Measurements from ENCODE around the gene RHBDD1. TPM values are rescaled to one million over a fixed set of nuclear protein-coding genes. Genes with fewer than 3 reads are reported as not detected.

Gene RHBDD1
- total RNA-seq (10 to 100 TPM; 43.7 to 81.3 TPM), polyA plus RNA-seq (ENCODE audit: insufficient read length in 2 of 2) (10 to 100 TPM; 16.8 TPM)
- long read RNA-seq, donor 1, result 0 reads
- long read RNA-seq, donor 2, result 0 reads
- long read RNA-seq, donor 3, full-length matches to known transcripts, result 3 of 3 reads
- long read RNA-seq, donor 3, partial matches to known transcripts, result 0 of 3 reads
- long read RNA-seq, donor 3, other reads (novel, unspliced or antisense), result 0 of 3 reads
- long read RNA-seq, donor 4, full-length matches to known transcripts, result 1 of 1 reads
- long read RNA-seq, donor 4, partial matches to known transcripts, result 0 of 1 reads
- long read RNA-seq, donor 4, other reads (novel, unspliced or antisense), result 0 of 1 reads

DNA sequence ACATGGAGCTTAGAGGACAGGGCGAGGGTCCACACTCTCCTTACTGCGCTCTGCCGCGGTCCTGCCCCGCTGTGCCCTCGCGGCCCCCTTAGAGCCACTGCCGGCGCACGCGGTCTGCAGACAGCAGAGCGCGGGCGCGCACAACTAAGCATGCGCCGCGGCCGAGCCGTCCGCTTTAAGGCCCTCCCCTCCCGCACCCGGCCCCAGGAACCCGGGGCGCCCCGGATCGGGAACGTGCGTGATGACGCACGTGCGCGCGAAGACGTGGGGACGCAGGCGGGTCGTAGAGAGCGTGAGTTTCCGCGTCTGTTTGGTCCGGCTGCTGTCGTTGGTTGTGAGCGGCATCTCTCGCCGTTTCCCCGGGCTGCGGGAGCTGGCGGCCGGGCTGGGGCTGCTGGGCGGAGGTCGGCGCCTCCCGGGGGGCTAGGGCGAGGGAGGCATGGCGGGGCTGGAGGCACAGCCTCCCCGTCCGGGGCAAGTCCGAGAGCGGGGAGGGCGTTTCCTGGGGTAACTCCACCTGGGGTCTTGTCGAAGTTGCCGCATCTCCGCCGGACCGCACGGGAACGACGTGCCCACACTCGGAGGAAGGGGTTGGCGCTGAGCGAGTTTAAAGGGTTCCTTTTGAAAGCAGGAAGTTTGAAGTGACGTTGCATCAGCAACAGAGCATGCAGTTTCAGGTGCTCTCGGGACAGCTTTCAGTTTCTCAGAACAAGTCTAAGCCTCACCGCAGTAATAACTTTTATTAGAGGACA is at the start of gene RHBDD1:
TSS of gene RHBDD1 (plus strand) at position 259 of the 752 bp plus-strand sequence. CDS start 28,640 bp downstream, outside the sequence.
- Histone ChIP-seq H3K27me3 (ENCODE audit: control insufficient read depth, insufficient read depth, low read length) (no peaks in the 10 kb centered on the region), H3K4me3 (ENCODE audit: low read depth, low read length) (peak within 1 kb of the TSS; percentile 84), H3K4me1 (ENCODE audit: control insufficient read depth, insufficient read depth, low read length) (peaks cover 11% of the 10 kb centered on the region), H3K27ac (ENCODE audit: low read depth, low read length) (peak within 1 kb of the TSS; percentile 89), H3K36me3 (ENCODE audit: control insufficient read depth, insufficient read depth, low read length) (no peaks in the 10 kb centered on the region), H3K9me3 (ENCODE audit: control insufficient read depth, insufficient read depth, low read length) (no peaks in the 10 kb centered on the region)
- WGBS (ENCODE audit: insufficient coverage), result under 1% methylated on average over 74 of the region's 75 CpGs
- DNase-seq (ENCODE audit: low read depth in 4 of 6, low spot score in 6 of 6), result peak; percentile 84 to 98 (median 92)

GRCh38 chr2:226788064-226788463 is 47.8 kb upstream of the RHBDD1 start:
- no peaks in the 10 kb centered on the region for H3K36me3 ChIP-seq (ENCODE audit: control insufficient read depth, insufficient read depth, low read length)
- no peak for DNase-seq (ENCODE audit: low read depth in 4 of 6, low spot score in 6 of 6)
- H3K4me1 ChIP-seq (ENCODE audit: control insufficient read depth, insufficient read depth, low read length), result peaks cover 6% of the 10 kb centered on the region

DNA sequence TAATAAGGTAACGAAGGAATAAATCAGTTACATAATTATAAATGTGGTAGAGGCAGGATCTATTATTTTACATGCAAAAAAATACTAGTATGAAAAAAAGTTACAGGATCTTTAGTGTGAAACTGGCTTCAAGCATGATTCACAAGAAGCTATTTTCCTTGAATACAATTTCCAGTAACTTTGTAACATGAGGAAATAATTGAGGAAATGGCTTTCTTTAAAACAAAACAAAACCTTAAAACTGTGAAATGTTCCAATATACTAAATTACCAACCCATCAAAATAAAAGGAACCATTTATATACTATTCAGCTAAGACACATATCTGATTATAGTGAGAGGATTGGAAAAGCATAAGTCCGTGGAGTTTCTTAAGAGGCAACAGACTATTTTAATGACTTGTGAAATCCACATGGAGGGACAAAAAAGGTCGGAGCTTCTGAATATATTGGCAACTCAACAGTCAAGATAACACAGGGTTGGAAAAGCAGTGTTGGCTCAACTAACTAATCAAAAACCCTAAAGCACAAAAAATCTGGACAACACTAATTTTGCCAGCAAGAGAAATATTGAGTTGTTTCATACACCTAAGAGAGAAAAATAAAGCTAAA is 46.9 kb upstream of the RHBDD1 start:
- Histone ChIP-seq H3K27me3 (ENCODE audit: control insufficient read depth, insufficient read depth, low read length) (no peaks in the 10 kb centered on the region), H3K4me1 (ENCODE audit: control insufficient read depth, insufficient read depth, low read length) (peaks cover 6% of the 10 kb centered on the region), H3K36me3 (ENCODE audit: control insufficient read depth, insufficient read depth, low read length) (no peaks in the 10 kb centered on the region), H3K27ac (ENCODE audit: low read depth, low read length) (no peak overlapping the region), H3K9me3 (ENCODE audit: control insufficient read depth, insufficient read depth, low read length) (no peaks in the 10 kb centered on the region), H3K4me3 (ENCODE audit: low read depth, low read length) (no peak overlapping the region)
- no CpG with 5 or more reads among the region's 3 CpGs for WGBS (ENCODE audit: insufficient coverage)
- no peak for DNase-seq (ENCODE audit: low read depth in 4 of 6, low spot score in 6 of 6)

More at GRCh38 chr2:226788064-226788463, 47.8 kb upstream of the RHBDD1 start:
- H3K27me3 ChIP-seq (ENCODE audit: control insufficient read depth, insufficient read depth, low read length), result no peaks in the 10 kb centered on the region
- H3K9me3 ChIP-seq (ENCODE audit: control insufficient read depth, insufficient read depth, low read length), result no peaks in the 10 kb centered on the region
- H3K27ac ChIP-seq (ENCODE audit: low read depth, low read length), result no peak overlapping the region
- H3K4me3 ChIP-seq (ENCODE audit: low read depth, low read length), result no peak overlapping the region

GRCh38 chr2:226790011-226790410 is 45.8 kb upstream of the RHBDD1 start:
- no CpG with 5 or more reads among the region's 1 CpG for WGBS (ENCODE audit: insufficient coverage)

DNA sequence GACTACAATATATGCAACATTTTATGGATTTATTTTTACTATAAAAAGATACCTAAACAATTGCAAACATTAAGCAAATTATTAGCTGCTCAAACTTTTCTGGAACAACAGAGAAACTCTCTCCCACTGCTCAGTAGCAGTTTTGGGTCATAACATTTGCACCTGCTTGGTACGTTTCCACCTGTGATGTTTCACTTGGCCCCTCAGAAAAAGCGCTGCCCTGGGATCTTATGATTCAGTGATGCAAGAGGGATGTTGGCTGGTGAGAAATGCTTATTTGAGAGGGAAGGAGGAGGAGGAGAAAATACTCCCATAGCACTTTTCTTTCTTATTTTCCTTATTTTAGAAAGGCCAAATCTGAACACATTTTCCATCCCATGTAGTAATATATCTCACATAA is 45.4 kb upstream of the RHBDD1 start:
- Histone ChIP-seq H3K27ac (ENCODE audit: low read depth, low read length) (no peak overlapping the region), H3K4me3 (ENCODE audit: low read depth, low read length) (no peak overlapping the region), H3K4me1 (ENCODE audit: control insufficient read depth, insufficient read depth, low read length) (peaks cover 13% of the 10 kb centered on the region), H3K36me3 (ENCODE audit: control insufficient read depth, insufficient read depth, low read length) (peaks cover 4% of the 10 kb centered on the region), H3K27me3 (ENCODE audit: control insufficient read depth, insufficient read depth, low read length) (no peaks in the 10 kb centered on the region), H3K9me3 (ENCODE audit: control insufficient read depth, insufficient read depth, low read length) (no peaks in the 10 kb centered on the region)
- no peak for DNase-seq (ENCODE audit: low read depth in 4 of 6, low spot score in 6 of 6)
- no CpG with 5 or more reads among the region's 2 CpGs for WGBS (ENCODE audit: insufficient coverage)

More at GRCh38 chr2:226790011-226790410, 45.8 kb upstream of the RHBDD1 start:
- H3K36me3 ChIP-seq (ENCODE audit: control insufficient read depth, insufficient read depth, low read length), result no peaks in the 10 kb centered on the region
- peaks cover 9% of the 10 kb centered on the region for H3K4me1 ChIP-seq (ENCODE audit: control insufficient read depth, insufficient read depth, low read length)
- DNase-seq (ENCODE audit: low read depth in 4 of 6, low spot score in 6 of 6), result no peak
- H3K9me3 ChIP-seq (ENCODE audit: control insufficient read depth, insufficient read depth, low read length), result no peaks in the 10 kb centered on the region
- no peak overlapping the region for H3K4me3 ChIP-seq (ENCODE audit: low read depth, low read length)
- no peak overlapping the region for H3K27ac ChIP-seq (ENCODE audit: low read depth, low read length)
- no peaks in the 10 kb centered on the region for H3K27me3 ChIP-seq (ENCODE audit: control insufficient read depth, insufficient read depth, low read length)

DNA sequence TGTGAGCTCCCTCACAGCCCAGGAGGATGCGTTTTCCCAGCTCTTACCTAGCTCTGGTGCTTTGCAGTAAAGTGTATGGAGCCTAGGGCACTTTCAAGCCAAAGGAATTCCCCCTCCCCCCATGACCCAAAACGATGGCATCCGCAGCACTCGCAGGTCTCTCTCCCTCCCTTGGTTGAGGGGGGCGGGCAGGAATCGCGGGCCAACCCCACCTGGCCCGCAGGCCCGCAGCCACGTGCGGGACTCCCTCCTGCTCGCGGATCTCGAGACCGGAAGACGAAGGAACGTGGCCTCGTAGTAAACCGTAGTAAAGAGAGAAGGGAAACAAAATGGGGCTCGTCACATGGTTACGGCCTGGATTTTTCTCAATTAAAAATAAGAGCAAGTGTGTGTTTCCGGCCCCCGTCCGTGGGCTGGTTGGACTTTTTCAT is 44.8 kb upstream of the RHBDD1 start:
- 0% methylated on average over 21 of the region's 24 CpGs for WGBS (ENCODE audit: insufficient coverage)
- H3K27ac ChIP-seq (ENCODE audit: low read depth, low read length), result peak overlapping the region; percentile 92
- H3K4me3 ChIP-seq (ENCODE audit: low read depth, low read length), result peak overlapping the region; percentile 76
- peak in 3 of 6 donors; percentile 69 to 94 (median 92) for DNase-seq (ENCODE audit: low read depth in 4 of 6, low spot score in 6 of 6)
- no peaks in the 10 kb centered on the region for H3K27me3 ChIP-seq (ENCODE audit: control insufficient read depth, insufficient read depth, low read length)
- no peaks in the 10 kb centered on the region for H3K9me3 ChIP-seq (ENCODE audit: control insufficient read depth, insufficient read depth, low read length)
- peaks cover 11% of the 10 kb centered on the region for H3K36me3 ChIP-seq (ENCODE audit: control insufficient read depth, insufficient read depth, low read length)
- peaks cover 20% of the 10 kb centered on the region for H3K4me1 ChIP-seq (ENCODE audit: control insufficient read depth, insufficient read depth, low read length)

- WGBS (ENCODE audit: insufficient coverage), result under 1% methylated on average over 55 of the region's 56 CpGs
- H3K36me3 ChIP-seq (ENCODE audit: control insufficient read depth, insufficient read depth, low read length), result peaks cover 16% of the 10 kb centered on the region
- H3K27me3 ChIP-seq (ENCODE audit: control insufficient read depth, insufficient read depth, low read length), result no peaks in the 10 kb centered on the region
- peak in 5 of 6 donors; percentile 71 to 97 (median 83) for DNase-seq (ENCODE audit: low read depth in 4 of 6, low spot score in 6 of 6)
- peaks cover 25% of the 10 kb centered on the region for H3K4me1 ChIP-seq (ENCODE audit: control insufficient read depth, insufficient read depth, low read length)
- H3K4me3 ChIP-seq (ENCODE audit: low read depth, low read length), result peak overlapping the region; percentile 76
- H3K9me3 ChIP-seq (ENCODE audit: control insufficient read depth, insufficient read depth, low read length), result no peaks in the 10 kb centered on the region
- peak overlapping the region; percentile 92 for H3K27ac ChIP-seq (ENCODE audit: low read depth, low read length)
These were observed 44.3 kb upstream of the RHBDD1 start for GRCh38 chr2:226791487-226792081.

DNA sequence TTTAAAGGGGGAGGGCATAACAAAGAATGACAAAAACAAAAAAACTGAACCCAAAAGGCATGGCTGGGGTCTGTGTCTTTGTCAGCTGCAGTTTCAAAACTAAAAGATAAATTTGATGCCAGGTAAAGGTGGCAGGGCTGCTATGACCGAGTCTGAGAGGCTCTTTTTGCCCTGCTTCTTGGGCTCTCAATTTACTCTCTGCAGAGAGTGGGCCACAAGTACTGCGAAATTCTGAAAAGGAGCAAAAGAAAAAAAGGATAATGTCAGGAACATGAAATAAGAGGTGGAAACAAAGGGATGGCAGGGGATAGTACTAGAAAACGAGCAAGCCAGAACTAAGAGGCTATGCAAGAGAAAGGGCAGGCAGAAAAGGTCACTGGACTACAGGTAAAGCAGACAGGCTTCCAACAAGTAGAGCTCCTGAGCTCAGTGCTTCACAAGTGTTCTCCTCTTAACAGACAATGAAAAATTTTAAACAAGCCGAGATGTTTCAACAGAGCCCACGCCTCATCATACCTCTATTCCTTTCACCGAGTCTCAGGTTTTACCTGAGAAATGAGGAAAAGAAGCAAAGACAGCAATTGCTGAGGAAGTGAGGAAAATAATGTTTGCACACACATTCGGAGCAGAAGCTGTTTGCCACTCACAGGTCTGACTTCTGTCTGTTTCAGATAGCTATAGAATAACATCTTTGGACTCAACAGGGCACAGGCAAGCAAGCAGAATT is 43.5 kb upstream of the RHBDD1 start:
- H3K4me1 ChIP-seq (ENCODE audit: control insufficient read depth, insufficient read depth, low read length), result peaks cover 32% of the 10 kb centered on the region
- H3K4me3 ChIP-seq (ENCODE audit: low read depth, low read length), result peak overlapping the region; percentile 71
- H3K27me3 ChIP-seq (ENCODE audit: control insufficient read depth, insufficient read depth, low read length), result no peaks in the 10 kb centered on the region
- H3K27ac ChIP-seq (ENCODE audit: low read depth, low read length), result peak overlapping the region; percentile 87
- H3K36me3 ChIP-seq (ENCODE audit: control insufficient read depth, insufficient read depth, low read length), result peaks cover 23% of the 10 kb centered on the region
- DNase-seq (ENCODE audit: low read depth in 4 of 6, low spot score in 6 of 6), result peak in 1 of 6 donors; percentile 58
- H3K9me3 ChIP-seq (ENCODE audit: control insufficient read depth, insufficient read depth, low read length), result no peaks in the 10 kb centered on the region
- 17% methylated on average over 3 of the region's 7 CpGs for WGBS (ENCODE audit: insufficient coverage)

DNA sequence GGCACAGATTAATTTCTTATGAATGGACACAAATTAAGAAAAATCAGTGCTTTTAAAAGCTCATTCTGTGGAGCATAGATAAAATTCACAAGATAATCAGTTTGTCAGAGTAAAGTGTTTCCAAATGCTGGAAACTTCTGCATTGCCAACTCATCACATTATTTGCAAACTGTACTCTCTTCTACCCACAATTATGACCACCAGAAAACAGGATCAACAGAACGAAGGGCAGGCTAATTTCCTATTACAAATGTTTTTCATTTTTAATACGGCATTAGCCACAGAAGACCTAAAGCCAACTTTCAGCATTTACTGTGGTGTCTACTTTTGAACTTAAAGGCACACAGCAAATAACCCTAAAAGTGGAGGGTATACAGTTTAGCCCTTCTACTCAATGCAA is 42.2 kb upstream of the RHBDD1 start:
- Histone ChIP-seq H3K9me3 (ENCODE audit: control insufficient read depth, insufficient read depth, low read length) (no peaks in the 10 kb centered on the region), H3K4me3 (ENCODE audit: low read depth, low read length) (peak overlapping the region; percentile 71), H3K4me1 (ENCODE audit: control insufficient read depth, insufficient read depth, low read length) (peaks cover 45% of the 10 kb centered on the region), H3K27ac (ENCODE audit: low read depth, low read length) (peak overlapping the region; percentile 43), H3K27me3 (ENCODE audit: control insufficient read depth, insufficient read depth, low read length) (no peaks in the 10 kb centered on the region), H3K36me3 (ENCODE audit: control insufficient read depth, insufficient read depth, low read length) (peaks cover 32% of the 10 kb centered on the region)
- DNase-seq (ENCODE audit: low read depth in 4 of 6, low spot score in 6 of 6), result peak in 1 of 6 donors; percentile 9
- 40% methylated on average over 1 of the region's 2 CpGs for WGBS (ENCODE audit: insufficient coverage)

All from spinal cord (tissue), 10 donors.